Activated CD8-positive, alpha-beta memory T cell treated with anti-CD3 and anti-CD28 coated beads, Interleukin-2, amount 50 U/mL, for 4 hours (primary cell): ENCODE data around the gene CCDC180.
"Not testable (repeated sequence)": the region's sequence is repeated elsewhere in the genome, so short reads cannot be mapped to it uniquely, and the experiment has no call there.

ENCODE experiments used
- DNase-seq: peaks from one replicate; pipeline ENCODE4 v3.0.0-alpha.2; 2020

Gene CCDC180

GRCh38 chr9:97311798-97312500 lies 4.5 kb downstream of the CCDC180 start:
- no peak for DNase-seq

DNA sequence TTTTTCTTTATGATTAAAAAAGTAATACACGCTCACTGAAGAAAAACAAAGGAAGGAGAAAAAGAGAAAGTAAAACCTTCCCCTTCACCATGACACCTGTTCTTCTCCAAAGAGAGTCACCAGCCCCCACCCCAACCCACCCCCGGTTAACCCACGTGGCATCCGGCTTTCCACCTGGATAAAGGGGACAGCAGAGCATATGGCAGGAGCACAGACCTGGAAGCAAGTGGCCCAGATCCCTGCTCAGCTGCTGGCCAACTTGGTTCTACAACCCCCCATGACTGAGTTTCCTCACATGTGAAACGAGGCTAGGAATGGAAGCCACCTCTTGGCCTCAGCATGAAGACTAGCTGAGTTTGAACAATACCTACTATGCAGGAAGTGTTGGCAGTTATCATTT lies 5.1 kb downstream of the CCDC180 start:
- no peak for DNase-seq

- no peak for DNase-seq
These were observed 5.8 kb downstream of the CCDC180 start for GRCh38 chr9:97313243-97313642.

DNA sequence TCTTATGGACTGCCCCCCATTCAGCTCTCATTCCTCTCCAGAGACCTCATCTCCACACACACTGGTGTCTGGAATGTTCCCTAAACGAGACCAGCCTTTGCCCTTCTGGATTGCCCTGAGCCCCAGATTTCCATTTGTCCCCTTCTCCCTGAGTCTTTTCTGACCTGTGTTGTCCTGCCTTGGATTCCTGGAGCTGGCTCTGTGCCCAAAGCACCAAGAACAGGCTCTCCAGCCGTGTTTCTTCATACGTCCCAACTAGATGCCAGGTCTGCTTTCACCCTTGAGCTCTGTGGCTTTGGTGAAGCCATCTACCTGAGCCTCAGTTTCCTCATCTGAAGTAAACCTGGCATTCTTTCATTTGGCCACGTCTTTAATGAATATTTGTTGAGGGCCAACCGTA lies 6.3 kb downstream of the CCDC180 start:
- no peak for DNase-seq

- DNase-seq, result no peak
These were observed 7.0 kb downstream of the CCDC180 start for GRCh38 chr9:97314503-97314902.

DNA sequence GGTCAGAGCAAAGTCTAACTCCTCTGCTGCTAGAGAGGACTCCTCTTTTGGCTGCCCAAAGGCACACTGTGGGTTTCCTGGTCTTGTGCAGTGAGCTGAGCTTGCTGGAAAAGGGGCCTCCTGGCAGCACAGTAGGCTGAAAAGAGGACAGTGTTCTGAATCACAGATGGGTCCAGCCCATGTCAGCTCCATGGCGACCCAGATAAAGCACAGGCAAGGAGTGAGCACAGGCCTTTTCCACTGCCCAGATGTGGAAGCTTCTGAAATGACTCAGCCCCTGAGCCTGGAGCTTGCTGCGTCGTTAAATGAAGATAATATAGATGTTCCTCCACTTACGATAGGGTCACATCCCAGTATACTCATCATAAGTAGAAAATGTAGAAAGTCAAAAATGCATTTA lies 8.1 kb downstream of the CCDC180 start:
- no peak for DNase-seq

GRCh38 chr9:97316904-97317303 lies 9.4 kb downstream of the CCDC180 start:
- DNase-seq, result no peak

DNA sequence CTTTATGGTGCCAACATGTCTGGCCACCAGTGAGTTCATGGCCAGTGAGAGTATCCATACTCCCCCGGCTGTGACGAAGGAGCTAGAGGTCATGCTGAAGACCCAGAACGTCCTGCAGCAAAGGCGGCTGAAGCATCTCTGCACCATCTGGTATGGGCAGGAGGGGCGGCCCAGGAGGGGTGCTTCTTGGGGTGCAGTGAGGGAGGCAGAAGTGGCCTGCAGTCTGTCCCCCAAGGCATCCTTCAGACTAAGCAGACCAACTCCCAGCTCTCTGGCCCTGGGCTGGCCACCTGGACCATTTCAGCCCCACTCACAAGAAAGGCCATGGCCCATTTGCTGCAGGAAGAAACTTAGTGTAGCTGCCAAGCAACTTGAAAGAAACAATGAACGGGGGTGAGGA lies 11.0 kb downstream of the CCDC180 start:
- DNase-seq, result no peak

DNA sequence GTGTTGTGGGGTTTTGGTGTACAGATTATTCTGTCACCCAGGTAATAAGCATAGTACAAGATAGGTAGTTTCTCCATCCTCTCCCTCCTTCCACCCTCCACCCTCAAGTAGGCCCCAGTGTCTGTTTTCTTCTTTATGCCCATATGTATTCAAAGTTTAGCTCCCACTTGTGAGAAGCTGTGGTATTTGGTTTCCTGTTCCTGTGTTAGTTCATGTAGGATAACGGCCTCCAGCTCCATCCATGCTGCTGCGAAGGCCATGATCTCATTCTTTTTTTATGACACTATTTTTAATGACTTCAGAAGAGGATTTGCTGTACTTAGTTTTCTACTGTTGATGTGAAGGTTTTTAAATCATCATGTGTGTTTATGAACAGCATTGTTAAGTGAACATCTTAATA lies 11.9 kb downstream of the CCDC180 start:
- DNase-seq, result no peak

DNA sequence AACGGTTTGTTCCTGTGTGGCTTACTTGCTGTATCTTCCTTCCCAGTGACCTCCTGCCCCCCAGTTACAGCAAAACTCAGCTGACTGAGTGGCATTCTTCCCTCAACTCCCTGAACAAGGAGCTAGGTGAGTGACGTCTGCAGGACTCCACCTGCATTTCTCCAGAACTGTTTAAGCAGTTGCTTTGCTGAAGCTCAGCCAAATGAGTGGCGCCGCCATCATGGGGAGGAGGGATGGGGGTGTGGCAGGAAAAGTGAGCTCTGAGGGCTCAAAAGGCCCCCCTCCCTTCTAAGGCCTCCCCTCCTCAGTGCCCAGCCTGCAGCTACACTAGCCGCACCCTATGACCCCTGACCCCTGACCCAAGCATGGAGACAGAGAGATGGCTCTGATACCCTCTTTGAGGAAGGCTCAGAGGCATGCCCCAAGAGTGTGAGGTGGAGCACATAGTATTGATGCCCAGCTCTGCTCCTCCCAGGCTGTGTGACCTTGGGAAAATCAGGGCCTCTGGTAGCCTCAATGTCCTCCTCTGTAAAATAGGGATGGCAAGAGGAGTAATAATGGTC lies 12.7 kb downstream of the CCDC180 start:
- DNase-seq, result no peak

DNA sequence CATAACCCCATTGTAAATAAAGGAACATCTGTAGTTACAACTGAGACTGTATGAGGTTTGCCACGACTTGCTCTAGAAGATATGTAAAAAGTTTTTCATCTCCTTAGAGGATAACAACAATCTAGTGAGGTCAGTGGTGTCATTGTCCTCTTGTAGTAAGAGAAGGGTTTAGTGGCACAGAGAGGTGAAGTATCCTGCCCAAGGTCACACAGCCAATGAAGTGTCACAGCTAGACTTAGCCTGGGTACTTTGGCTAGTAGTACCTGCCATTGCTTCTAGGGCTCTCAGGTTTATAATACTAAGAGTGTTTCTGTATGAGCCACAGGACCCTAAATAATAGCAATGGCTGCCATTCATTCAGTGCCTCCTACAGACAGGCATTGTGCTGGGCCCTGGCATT lies 13.8 kb downstream of the CCDC180 start:
- DNase-seq, result no peak

DNA sequence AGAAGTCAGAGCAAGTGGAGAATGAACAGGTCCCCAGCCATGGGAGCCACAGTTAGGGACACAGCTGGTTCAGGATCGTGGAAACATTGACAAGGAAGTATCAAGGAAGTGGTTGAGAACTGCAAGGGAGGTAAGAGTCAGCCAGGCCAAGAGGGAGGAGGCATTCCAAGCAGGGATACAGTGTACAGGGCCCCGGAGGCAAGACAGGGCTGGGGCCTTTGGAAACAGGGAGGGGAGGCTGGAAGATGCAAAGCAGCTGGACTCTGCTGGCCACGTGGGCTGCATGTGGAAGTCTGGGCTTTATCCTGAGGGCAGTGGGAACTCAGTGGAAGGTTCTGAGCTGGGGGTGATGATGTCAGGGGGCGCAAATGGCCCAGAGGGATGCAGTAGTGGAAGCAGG lies 14.2 kb downstream of the CCDC180 start:
- no peak for DNase-seq

DNA sequence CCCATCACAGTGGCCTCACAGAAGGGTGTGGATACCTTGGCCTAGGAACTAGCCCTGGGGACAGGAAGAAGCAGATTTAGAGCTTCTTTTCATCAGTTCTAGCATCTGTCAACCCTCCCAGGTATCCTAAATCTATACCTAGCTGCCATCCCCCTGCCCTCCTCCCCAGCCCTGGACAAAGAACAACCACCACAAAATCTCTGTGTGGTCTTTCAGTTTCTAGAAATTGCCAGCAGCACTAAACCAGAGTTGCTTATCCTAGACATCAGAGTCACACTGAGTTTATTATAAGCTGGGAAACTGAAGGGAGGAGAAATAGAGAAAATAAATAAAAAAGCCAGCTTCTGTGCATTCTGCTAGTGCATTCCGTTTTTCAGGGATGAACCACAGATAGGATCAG lies 14.6 kb downstream of the CCDC180 start:
- no peak for DNase-seq

- no peak for DNase-seq
These were observed 17.5 kb downstream of the CCDC180 start for GRCh38 chr9:97324954-97325353.

GRCh38 chr9:97327562-97327961 lies 20.1 kb downstream of the CCDC180 start:
- DNase-seq, result no peak

- DNase-seq, result no peak
These were observed 25.5 kb downstream of the CCDC180 start for GRCh38 chr9:97332993-97333392.

DNA sequence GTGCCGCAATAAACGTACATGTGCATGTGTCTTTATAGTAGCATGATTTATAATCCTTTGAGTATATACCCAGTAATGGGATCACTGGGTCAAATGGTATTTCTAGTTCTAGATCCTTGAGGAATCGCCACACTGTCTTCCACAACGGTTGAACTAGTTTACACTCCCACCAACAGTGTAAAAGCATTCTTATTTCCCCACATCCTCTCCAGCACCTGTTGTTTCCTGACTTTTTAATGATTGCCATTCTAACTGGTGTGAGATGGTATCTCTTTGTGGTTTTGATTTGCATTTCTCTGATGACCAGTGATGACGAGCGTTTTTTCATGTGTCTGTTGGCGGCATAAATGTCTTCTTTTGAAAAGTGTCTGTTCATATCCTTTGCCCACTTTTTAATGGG lies 28.2 kb downstream of the CCDC180 start:
- DNase-seq, result not testable (repeated sequence)

DNA sequence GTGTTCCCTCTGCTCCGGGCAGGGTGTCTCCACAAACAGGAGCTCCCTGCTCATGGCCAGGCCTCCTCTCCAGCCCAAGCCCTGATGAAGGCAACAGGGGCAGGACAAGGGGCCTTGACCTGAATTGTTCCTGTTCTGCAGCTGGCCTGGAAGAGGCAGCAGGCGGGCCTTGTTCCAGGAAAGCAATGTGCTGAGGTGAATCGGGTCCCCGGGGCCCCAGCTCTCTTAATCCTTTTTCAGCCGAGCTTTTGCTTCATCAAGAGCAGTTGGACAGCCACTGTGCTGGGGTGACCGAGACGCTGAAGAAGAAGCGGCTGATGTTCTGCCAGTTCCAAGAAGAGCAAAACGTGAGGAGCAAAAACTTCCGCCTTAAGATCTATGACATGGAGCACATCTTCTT lies 41.4 kb downstream of the CCDC180 start:
- no peak for DNase-seq

GRCh38 chr9:97349400-97349799 lies 41.9 kb downstream of the CCDC180 start:
- no peak for DNase-seq

DNA sequence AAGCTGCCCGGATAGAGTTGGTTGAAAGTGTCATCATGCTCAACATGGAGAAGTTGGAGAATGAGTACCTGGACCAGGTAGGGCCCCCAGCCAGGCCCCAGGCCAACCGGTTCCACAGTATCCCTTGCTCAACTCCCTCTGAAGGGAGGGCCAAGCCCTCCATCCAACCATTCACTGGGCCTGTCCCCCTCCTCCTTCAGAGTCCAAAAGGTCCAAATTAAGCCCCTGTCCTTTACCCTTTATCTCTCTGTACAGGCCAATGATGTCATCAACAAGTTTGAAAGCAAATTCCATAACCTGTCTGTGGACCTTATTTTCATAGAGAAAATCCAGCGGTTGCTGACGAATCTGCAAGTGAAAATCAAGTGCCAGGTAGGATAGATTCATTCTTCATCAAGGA lies 47.2 kb downstream of the CCDC180 start:
- no peak for DNase-seq

DNA sequence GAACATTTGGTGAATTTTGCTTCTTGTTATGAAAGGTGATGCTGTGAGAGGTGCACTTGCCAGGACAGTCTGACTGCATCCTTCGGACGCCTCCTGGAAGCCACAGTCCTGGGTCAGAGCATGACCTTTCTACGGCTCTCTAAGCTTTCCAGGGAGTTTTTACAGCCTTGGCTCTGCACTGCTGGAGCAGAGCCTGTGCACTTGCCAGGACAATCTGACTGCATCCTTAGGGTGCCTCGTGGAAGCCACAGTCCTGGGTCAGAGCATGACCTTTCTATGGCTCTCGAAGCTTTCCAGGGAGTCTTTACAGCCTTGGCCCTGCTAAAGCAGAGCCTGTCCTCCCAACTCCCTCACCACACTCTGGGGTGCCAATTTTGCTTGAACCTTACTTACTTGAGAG lies 49.6 kb downstream of the CCDC180 start:
- no peak for DNase-seq
